Effector CD8-positive, alpha-beta T cell (primary cell): ENCODE measurements around the gene EED.
"Not testable (repeated sequence)": the region's sequence is repeated elsewhere in the genome, so short reads cannot be mapped to it uniquely, and the experiment has no call there.

Experiments used
- DNase-seq: peaks from one replicate; lab custom pipeline; 2025; lab: John Stamatoyannopoulos, UW

EED gene

DNA sequence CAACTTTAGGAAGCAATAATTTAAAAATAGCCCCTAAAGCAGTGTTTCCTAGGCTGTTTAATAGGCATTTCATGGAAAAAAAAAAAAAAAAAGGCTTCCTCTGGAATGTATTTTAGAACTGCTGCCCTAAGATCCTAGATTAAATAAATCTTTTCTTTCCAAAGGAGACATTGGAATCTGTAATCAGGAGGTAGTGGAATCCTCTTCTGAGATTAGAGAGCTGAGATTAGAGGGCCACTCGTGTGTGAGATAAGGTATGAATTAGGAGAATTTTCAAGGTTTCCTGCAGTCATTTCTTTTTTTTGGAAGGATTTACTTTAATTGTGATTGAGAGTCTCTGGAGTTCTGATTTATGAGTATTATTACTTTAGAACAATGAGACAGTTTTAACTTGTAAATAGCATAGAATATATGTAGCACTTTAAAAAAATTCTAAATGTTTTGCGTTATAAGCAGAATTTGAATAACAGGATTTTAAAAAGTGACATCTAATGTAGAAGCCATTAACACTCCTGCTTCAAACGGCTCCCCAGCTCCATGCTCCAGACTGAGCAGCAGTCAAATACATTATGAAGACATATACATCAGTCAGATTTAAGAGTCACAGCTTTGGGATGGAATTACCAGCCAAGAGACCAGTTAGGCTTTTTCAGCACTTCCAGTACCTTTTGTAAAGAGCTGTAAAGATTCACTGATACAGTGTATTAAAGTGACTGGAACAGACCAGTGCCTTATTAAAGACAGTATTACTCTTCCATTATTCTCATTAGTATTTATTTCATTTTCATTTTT lies 5.0 kb downstream of the EED start:
- DNase-seq: no peak

DNA sequence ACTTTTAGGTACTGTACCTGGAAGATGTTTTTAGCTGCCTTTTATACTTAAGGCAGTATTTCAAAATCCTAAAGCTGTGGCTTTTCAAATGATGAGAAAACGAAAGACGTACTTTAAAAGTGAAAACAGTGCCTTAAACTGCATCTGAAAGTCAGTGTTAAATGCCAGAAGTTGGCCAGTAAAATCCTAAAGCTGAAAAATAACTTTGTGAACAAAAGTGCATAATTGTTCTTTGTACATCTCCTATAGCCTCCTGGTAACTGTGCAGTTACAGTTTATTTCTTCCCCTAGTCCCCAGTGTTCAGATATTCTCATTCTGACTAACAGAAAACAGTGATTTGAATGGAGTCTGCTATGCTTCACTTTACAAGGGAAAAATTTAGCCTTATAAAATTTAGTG lies 6.8 kb downstream of the EED start:
- no peak for DNase-seq

DNA sequence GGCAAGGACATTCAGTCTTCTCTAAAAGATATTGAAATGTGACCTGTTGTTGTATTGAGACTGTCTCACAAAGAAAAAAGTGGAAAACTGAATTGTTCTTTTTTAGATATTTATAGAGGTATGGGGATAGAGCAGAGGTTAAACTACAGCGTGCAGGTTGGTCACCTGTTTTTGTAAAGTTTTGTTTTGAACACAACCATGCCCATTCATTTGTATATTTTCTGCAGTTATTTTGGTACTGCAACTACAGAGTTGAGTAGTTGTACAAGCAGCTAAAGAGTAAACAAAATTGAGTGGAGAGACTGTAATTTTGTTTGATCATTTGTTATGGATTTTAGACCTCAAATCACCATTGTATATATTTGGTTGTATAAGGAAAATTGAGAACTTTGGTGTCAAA lies 11.3 kb downstream of the EED start:
- DNase-seq: no peak

DNA sequence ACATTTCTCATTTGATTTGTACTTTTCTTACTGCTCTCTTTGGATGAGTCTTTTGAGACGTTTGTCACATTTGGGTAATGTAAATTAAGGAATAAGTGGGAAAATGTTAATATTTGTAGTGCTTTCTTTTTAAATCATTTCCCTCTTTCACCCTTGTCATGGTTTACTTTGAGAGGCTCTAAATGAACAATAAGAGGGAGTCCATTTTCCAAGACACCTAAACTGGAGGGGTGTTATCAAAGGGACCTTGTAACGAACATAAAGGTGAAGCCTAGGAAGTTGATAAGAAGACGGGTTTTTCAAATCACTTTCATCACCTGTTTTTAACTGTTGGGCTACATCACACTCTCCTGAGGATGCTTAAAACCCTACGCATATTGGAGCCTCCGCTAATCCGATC lies 12.1 kb downstream of the EED start:
- no peak for DNase-seq

DNA sequence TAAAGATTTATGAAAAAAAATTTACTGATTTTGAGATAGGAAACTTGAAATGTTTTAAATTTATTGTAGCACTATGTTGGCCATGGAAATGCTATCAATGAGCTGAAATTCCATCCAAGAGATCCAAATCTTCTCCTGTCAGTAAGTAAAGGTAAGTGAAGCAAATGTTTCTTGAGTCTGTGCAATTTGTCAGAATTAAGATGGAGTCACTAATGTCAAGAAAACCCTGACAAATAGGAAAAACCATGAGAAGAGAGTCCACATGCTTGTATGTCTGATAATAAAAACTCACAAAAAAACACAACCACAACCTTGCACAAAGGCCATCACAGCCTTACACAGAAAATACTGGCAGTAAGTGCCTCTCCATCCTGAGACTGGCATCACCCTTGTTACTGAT lies 12.9 kb downstream of the EED start:
- no peak for DNase-seq

DNA sequence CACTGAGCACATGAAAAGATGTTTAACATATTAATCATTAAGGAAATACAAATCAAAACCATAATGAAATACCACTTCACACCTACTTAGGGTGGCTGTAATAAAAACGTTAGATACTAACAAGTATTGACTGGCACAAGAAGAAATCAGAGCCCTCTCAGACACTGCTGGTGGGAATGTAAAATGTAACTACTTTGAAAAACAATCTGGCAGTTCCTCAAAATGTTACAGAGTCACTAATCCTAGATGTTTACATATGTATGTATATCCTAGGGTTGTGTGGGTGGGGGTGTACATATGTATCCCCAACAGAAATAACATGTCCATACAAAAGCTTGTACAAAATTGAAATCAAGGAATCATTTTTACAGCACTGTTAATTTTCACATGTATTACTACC lies 15.2 kb downstream of the EED start:
- DNase-seq: no peak

DNA sequence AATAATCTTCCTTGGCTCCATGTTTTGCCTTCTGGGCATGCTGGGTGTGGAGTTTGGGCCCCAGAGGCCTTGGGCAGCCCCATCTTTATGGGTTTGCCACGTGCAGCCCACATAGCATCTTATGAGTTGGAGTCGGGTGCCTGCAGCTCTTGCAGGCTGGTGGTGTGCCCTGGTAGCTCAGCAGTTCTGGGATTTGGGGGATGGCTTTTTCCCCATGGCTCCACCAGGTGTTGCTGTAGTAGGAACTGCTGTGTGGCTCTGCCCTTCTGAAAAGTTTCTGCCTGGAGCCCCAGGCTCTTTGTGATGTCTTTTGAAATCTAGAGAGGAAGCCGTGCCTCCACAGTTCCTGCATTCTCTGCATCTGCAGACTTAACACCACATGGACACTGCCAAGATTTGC lies 16.8 kb downstream of the EED start:
- no peak for DNase-seq

DNA sequence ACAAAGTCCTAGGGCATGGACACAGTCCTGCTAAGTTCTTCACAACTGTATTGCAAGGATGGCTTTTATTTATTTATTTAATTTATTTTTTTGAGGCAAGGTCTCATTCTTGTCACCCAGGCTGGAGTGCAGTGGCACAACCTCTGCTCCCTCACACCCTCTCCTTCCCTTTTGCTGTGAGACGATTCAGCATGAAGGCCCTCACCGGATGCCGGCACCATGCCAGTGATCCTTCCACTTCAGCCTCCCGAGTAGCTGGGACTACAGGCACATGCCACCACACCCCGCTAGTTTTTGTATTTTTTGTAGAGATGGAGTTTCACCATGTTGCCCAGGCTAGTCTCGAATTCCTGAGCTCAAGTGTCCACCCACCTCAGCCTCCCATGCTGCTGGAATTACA lies 17.8 kb downstream of the EED start:
- no peak for DNase-seq

DNA sequence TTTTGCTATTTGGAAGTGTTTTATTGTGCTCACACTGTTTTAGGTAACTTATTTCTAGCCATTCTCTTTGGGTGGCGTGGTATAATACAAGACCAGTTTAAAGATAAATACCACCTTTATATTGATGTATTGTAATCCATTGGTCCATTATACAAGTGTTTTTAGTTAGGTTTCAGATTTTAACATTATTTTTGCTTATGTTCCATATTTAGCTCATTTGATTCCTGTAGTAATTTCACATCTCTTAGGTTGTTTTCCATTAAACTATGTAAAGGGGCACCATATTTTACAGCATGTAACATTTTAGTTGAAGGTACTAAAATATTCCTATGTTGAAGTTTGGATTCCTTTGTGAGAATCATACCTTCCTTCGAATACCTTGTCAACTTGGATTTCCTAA lies 20.1 kb downstream of the EED start:
- no peak for DNase-seq

DNA sequence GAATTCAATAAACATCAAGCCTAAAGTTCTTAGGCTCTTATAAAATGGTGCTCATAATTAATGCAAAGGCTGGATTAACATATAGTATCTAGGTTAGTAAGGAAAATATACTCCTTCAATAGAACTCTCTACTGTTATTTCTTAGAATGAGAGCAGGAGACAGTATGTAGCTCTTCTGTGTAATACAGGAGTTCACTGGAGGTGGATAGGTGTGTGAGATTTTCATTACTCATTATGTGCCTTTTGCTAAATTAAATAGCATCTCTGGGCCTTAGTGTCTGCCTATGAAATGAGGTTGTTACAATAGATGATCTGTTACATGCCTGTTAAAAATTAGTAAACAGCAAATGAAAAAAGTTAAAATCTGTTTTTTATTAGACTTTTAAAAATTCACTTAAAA lies 20.6 kb downstream of the EED start:
- DNase-seq: no peak

DNA sequence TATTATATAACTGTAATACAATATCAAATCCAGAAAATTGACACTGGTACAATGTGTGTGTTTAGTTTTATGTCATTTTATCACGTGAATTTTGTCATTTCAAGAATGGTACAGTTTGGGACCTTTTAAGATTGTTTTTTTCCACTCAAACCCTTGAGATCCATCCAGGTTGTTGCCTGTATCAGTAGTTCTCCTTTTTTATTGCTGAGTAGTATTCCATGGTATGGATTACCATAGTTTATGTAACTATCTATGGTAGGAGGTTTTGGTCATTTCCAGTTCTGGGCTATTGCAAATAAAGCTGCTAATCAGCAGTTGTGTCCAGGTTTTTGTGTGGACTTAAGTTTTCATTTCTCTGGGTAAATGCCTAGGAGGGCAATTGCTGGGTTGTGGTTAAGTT lies 25.1 kb downstream of the EED start:
- DNase-seq: no peak

DNA sequence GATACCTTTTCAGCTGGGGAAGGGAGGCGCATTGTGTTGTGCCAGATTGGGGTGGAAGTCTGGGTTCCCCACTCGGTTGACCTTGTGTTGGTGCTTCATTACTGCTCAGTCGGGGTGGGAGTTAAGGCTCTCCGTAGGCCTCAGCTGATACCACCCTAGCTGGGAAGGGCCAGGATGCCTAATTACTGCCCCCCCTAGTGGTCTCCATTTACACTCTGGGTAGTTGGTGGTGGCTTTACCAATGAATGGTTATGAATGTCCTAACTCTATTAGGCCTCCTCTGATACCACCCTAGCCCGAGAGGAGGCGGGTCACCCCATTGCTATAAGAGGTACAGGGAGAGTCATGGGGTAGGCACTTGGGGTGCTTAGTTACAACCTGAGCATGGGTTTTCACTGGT lies 29.9 kb downstream of the EED start:
- DNase-seq: no peak

DNA sequence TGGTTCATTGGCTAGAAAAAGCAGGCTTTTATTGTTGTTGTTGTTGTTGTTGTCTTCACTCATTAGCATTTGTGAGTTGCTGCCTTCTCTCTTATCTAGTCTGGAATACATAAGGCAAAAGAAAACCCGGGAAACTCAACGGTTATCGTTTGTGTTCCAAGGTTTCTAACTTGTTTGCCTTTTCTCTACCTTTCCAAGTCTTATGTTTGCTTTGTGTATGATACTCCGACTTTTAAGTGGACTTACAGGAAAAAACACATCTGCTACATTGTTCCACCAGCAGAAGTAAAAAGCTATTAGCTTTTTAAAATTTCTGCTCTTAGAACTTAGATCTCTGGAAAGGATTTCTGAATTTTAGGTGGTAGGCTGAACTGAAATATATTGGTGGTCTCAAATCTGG lies 30.4 kb downstream of the EED start:
- no peak for DNase-seq

DNA sequence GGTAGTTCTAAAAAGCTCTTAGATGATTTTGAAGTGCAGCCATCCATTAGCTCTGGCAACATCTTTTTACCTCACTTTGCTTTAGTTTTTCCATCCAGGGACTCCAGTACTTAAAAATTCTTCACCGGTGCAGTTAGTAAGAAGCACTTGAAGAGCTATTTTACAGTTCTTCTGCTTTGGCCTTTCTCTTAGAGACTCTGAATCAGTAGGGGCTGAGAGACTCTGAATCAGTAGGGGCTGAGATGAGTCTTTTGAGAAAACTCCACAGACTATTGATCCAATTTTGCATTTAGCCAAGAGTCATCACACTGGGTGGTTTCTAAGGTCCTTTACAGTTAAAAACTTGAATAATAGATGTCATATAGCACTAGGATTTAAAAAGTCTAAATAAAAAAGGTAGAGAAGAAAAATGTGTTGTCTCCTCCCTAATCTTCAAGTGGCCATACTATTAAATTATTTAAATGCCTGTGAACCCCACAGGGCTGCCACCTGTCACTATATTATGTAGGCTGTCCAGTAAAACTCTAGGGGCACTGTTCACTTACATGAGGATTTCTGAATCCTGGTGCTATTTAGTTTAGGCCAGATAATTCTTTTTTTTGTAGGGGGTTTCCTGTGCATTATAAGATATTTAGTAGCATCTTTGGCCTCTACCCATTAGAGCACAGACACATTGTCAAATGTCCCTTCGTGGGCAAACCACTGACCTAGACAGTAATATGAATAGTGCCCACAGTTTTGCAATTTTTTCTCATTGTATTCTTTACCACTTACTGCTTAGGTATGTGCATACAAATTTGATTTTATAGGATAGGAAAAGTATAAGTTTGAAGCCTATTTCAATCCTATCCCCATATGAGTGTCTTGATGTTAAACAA lies 31.2 kb downstream of the EED start:
- DNase-seq: no peak

DNA sequence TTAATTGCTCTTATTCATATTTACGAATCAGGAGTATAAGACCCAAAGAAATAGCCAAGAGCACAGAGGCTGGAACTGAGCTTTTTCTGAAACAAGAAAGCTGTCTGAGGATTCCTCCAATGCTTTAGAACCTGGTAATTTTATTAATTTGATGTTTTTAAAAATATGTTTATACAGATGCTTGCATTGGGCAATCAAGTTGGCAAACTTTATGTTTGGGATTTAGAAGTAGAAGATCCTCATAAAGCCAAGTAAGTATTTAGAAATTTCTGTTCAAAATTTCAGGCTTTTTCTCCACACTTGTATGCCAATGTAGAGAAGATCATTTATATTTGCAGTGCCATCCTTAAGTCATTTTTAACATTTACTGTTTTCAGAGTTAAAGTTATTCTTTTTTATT lies 33.2 kb downstream of the EED start:
- DNase-seq: no peak

DNA sequence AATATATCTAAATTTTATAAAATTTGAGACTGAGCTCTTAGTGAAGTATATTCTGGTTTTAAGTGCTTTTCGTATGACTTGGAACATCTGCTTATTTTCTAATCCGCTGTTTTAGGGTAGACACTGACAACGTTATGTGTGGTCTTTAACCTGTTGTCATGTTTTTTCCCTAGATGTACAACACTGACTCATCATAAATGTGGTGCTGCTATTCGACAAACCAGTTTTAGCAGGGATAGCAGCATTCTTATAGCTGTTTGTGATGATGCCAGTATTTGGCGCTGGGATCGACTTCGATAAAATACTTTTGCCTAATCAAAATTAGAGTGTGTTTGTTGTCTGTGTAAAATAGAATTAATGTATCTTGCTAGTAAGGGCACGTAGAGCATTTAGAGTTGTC lies 33.7 kb downstream of the EED start:
- DNase-seq: no peak

DNA sequence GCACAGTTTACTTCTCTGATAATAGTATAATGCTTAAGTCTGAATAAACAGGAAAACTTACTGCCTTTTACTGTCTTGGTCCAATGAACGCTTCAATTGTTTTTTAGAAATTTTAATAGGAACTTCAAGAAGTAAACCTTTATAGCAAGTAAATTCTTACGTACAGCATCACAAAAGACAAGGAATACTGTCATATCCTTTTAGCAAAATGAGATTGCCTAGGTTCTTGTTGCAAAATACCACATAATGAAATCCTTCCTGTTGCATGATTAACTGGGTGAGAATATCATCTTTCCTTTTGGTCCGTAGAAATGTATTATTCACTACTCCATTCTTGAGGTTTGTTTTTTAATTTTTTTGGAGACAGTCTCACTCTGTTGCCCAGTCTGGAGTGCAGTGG lies 35.2 kb downstream of the EED start:
- no peak for DNase-seq

DNA sequence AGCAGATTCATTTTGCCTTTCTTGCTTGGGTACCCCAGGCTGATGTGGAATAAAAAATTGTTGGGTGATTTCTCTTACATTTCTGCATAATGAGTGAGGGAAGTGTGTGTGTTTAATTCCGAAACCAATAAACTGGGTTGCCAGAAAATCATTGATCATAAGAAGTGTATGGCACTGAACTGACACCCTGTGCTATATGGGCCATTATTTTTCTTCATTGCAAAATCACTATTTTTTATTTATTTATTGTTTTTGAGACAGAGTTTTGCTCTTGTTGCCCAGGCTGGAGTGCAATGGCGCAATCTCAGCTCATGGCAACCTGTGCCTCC lies 42.9 kb downstream of the EED start:
- no peak for DNase-seq

DNA sequence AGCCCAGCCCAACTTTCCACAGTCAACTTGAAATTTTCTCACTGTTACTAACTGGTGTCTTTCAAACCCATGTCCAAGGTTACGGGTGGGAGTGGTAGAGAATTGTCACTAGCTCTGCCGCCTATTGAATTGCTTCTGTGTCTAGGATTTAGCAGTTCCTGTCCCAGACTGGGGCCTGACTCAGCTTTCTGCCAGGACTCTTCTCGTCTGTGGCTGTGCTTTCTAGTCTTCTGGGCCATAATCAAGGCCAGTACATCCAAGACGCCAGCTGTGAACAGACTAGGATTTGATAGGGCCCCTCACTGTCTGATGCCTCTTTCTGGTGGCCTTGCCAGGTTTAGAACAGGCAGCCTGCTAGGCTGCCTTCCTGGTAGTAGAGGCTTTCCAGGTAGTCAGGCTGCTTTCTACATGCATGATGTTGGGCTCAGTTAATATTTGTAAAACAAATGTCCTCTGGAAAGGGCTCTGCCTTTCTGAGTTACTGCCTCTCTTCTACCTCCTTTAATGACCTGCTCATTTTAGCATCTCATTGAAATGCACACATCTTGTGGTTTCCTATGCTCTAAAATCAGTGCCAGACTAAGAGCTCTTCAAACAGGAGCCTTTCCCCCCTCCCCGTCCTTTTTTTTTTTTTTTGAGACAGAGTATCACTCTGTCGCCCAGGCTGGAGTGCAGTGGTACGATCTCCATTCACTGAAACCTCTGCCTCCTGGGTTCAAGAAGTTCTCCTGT lies 44.4 kb downstream of the EED start:
- DNase-seq: no peak

DNA sequence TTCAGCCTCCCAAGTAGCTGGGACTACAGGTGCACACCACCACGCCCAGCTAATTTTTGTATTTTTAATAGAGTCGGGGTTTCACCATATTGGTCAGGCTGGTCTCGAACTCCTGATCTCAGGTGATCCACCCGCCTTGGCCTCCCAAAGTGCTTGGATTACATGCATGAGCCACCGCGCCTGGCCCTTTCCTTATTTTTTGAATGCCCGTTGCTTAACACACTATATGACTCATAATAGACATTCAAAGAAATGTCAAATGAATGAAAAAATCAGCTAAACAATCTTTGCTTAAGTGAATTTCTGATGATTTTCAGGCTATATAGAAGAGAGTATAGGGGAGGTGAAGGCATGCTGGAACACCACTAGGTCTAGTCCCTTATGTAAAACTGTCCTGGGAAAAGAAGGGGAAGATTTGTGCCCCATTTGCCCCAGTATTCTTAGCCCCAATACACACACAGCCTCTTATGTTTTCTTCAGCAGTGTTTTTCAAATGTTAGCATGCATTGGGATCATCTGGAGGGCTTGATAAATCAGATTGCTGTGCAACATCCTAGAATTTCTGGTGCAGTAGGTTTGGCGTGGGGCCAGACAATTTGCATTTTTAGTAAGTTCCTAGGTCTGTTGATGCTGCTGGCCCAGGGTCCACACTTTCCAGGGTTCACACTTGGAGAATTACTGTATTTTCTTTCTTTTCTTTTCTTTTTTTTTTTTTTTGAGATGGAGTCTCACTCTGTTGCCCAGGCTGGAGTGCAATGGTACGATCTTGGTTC lies 45.1 kb downstream of the EED start:
- not testable (repeated sequence) for DNase-seq

DNA sequence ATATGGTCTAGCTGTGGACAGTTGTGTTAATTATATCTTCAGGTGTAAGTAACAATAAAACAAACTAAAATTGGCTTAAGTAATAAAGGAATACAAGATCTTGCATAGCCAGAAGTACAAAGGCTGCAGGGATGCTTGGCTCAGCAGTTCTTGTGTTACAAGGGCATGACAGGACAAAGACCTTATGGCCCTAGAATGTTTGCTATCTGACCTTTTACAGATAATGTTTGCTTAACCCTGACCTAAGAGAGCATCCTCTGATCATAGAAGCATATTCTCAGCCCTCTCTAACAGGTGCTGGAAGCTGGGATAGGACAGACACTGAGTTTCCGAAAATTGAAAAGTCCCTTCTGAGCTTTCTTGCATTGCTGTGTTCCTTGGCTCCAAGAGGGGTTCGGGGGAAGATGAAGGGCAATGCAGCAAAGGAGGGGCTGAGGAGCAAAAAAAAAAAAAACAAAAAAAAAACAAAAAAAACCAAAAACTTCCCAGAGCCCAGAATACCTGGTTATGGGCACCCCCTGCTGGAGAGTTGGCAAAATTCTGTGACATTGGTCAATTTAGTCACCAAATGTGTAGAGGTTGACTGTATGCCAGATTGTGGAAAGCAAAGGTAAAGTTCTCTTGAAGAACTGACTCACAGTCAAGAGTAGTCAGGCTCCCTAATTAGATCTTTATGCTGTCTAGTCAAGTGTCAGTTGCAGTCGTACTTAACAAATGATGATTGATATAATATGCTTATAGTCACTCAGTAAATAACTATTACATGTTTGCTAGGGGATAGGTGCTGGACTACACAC lies 47.1 kb downstream of the EED start:
- DNase-seq: peak; percentile 30
